HT1080 (cell line): ENCODE data around the gene TUT7. TPM values are rescaled to one million over a fixed set of nuclear protein-coding genes. Genes with fewer than 3 reads are reported as not detected.
"Not testable (repeated sequence)": the region's sequence is repeated elsewhere in the genome, so short reads cannot be mapped to it uniquely, and the experiment has no call there.

Experiments
- DNase-seq: peaks from one replicate; pipeline ENCODE4 v3.0.0-alpha.2; 2015; ENCODE audit warnings: low read depth
- total RNA-seq: library from RNA; depleted of rRNA; stranded (reverse); fragments of >200 nt; shearing (Covaris generic); gene quantifications from 2 replicates; pipeline ENCODE4 v1.2.3, GENCODE V29; 2014

TUT7 gene
- total RNA-seq, 1 experiment from 2014 or later, result 12.8 TPM

- DNase-seq, result peak; percentile 27
These were observed 50.8 kb downstream of the TUT7 start for GRCh38 chr9:86303316-86303975.

GRCh38 chr9:86301686-86302085, 52.5 kb downstream of the TUT7 start:
- DNase-seq, result no peak

- DNase-seq, result no peak
These were observed 53.5 kb downstream of the TUT7 start for GRCh38 chr9:86300701-86301100.

- DNase-seq, result no peak
These were observed 55.3 kb downstream of the TUT7 start for GRCh38 chr9:86298873-86299272.

- DNase-seq, result not testable (repeated sequence)
These were observed 63.9 kb downstream of the TUT7 start for GRCh38 chr9:86290341-86290740.

- DNase-seq, result no peak
These were observed 65.6 kb downstream of the TUT7 start for GRCh38 chr9:86288499-86289198.

- DNase-seq, result no peak
These were observed 67.2 kb downstream of the TUT7 start for GRCh38 chr9:86287013-86287412.

GRCh38 chr9:86286278-86286677, 67.9 kb downstream of the TUT7 start:
- DNase-seq, result no peak

- DNase-seq, result no peak
These were observed 68.9 kb downstream of the TUT7 start for GRCh38 chr9:86285261-86285660.

GRCh38 chr9:86282979-86283535, 71.2 kb downstream of the TUT7 start:
- DNase-seq, result peak; percentile 81

GRCh38 chr9:86282077-86282978, 71.9 kb downstream of the TUT7 start, which contains the start of gene ISCA1:
Gene ISCA1 (minus strand): TSS chr9:86282538. CDS start chr9:86282458, 80 bp downstream.
- peak; percentile 85 for DNase-seq

- no peak for DNase-seq
These were observed 72.6 kb downstream of the TUT7 start for GRCh38 chr9:86281593-86282076.

GRCh38 chr9:86280580-86280979, 73.6 kb downstream of the TUT7 start:
- no peak for DNase-seq

- DNase-seq, result no peak
These were observed 74.4 kb downstream of the TUT7 start for GRCh38 chr9:86279839-86280238.

- DNase-seq, result no peak
These were observed 77.1 kb downstream of the TUT7 start for GRCh38 chr9:86277072-86277471.

GRCh38 chr9:86275962-86276361, 78.2 kb downstream of the TUT7 start:
- no peak for DNase-seq

GRCh38 chr9:86274821-86275643, 79.2 kb downstream of the TUT7 start:
- no peak for DNase-seq

- DNase-seq, result no peak
These were observed 82.0 kb downstream of the TUT7 start for GRCh38 chr9:86272221-86272620.

GRCh38 chr9:86263876-86264275, 90.3 kb downstream of the TUT7 start:
- no peak for DNase-seq

GRCh38 chr9:86262492-86262891, 91.7 kb downstream of the TUT7 start:
- DNase-seq, result no peak

- DNase-seq, result no peak
These were observed 94.7 kb downstream of the TUT7 start, which contains the start of gene C9orf153 for GRCh38 chr9:86259557-86259956. Gene C9orf153 (minus strand): TSS chr9:86259657. CDS start chr9:86229603, 30,054 bp downstream.
